SU-DHL-6 (cell line): ENCODE measurements around the gene SLC48A1.

Source experiments
- H2AFZ ChIP-seq: fragments of 200-600 bp; sonication (generic); 2 replicates; pipeline ENCODE4 v1.6.1; 2014; ENCODE audit warnings: low read depth, mild to moderate bottlenecking, moderate library complexity, mixed read lengths, antibody characterized with exemption, low read length; ENCODE audit not compliant: severe bottlenecking
- H3F3A ChIP-seq: fragments of 200-600 bp; shearing (Covaris generic); 2 replicates; pipeline ENCODE4 v1.6.0; 2016; ENCODE audit warnings: antibody characterized with exemption, mild to moderate bottlenecking; ENCODE audit not compliant: insufficient read depth
- H3K27ac ChIP-seq: fragments of 200-600 bp; sonication (generic); 2 replicates; pipeline ENCODE4 v1.5.1; 2016; ENCODE audit warnings: low read depth, mild to moderate bottlenecking, low read length, moderate library complexity, mixed read lengths
- H3K27me3 ChIP-seq: fragments of 200-600 bp; sonication (generic), shearing (Covaris generic); 2 replicates; pipeline ENCODE4 v1.6.0; 2014; ENCODE audit warnings: mild to moderate bottlenecking, low read length
- H3K36me3 ChIP-seq: fragments of 200-600 bp; sonication (generic); 2 replicates; pipeline ENCODE4 v1.6.1; 2014; ENCODE audit warnings: mild to moderate bottlenecking, low read length, mixed read lengths
- H3K4me2 ChIP-seq: fragments of 300-600, 200-600 bp; shearing (Covaris generic), sonication (generic); 2 replicates; pipeline ENCODE4 v1.6.0; 2014; ENCODE audit warnings: low read length, low read depth, mild to moderate bottlenecking; ENCODE audit not compliant: poor library complexity, severe bottlenecking
- H3K4me3 ChIP-seq: fragments of 200-600 bp; sonication (generic); 2 replicates; pipeline ENCODE4 v1.5.1; 2014; ENCODE audit warnings: antibody characterized with exemption, low read length, mild to moderate bottlenecking, mixed read lengths; ENCODE audit not compliant: insufficient read depth, poor library complexity, severe bottlenecking
- H3K79me2 ChIP-seq: fragments of 200-600 bp; sonication (generic); 2 replicates; pipeline ENCODE4 v1.6.1; 2014; ENCODE audit warnings: mild to moderate bottlenecking, low read length, moderate library complexity; ENCODE audit not compliant: insufficient read depth
- H3K9ac ChIP-seq: fragments of 200-600 bp; sonication (generic); 2 replicates; pipeline ENCODE4 v1.7.0; 2014; ENCODE audit warnings: mild to moderate bottlenecking, low read length
- H3K9me2 ChIP-seq: fragments of 200-600 bp; sonication (generic); replicated peaks from 2 replicates; pipeline ENCODE4 v1.6.1; 2014; ENCODE audit warnings: low read length; ENCODE audit not compliant: insufficient read depth
- H3K9me3 ChIP-seq: fragments of 200-600 bp; sonication (generic); 2 replicates; pipeline ENCODE4 v1.6.1; 2014; ENCODE audit warnings: low read length, mixed read lengths; ENCODE audit not compliant: insufficient read depth
- H4K20me1 ChIP-seq: fragments of 200-600 bp; sonication (generic); 2 replicates; pipeline ENCODE4 v1.6.1; 2014; ENCODE audit warnings: low read depth, mild to moderate bottlenecking, antibody characterized with exemption, low read length, moderate library complexity, mixed read lengths
- CTCF ChIP-seq: fragments of 200-600 bp; sonication (generic); IDR thresholded peaks from one replicate; pipeline ENCODE4 v1.5.1; 2017; ENCODE audit warnings: antibody characterized with exemption, mild to moderate bottlenecking, low read length, moderate library complexity; ENCODE audit not compliant: insufficient read depth, poor library complexity, severe bottlenecking
- EZH2phosphoT487 ChIP-seq: fragments of 200-600 bp; sonication (generic), shearing (Covaris generic); conservative IDR thresholded peaks from 2 replicates; pipeline ENCODE4 v1.6.1; 2018; ENCODE audit warnings: mild to moderate bottlenecking, antibody characterized with exemption, low read length, moderate library complexity, mixed read lengths

SLC48A1 gene

DNA sequence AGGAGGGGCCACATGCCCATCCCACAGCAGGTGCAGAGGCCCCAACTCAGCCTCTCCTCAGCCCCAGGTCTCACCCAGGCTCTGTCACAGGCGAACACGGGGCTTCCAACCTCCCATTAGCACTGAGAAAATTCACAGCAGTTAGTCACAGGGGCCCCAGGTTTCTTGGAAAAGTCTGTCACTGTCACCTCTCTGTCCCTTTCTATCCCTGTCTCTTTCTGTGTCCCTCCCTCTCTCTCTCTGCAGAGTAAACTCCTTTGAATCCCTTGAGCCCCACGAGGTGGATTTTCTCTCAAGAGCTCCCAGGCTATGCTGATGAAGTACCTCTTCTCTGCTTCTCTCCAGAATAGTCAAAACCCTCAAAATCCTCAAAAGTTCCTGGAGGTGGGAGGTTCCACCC lies 33.7 kb upstream of the SLC48A1 start:
- Histone ChIP-seq H3K9me3 (no peaks in the 10 kb centered on the region), H3F3A (peaks cover 5% of the 10 kb centered on the region), H3K4me2 (no peak overlapping the region), H2AFZ (no peak overlapping the region), H3K27me3 (no peaks in the 10 kb centered on the region), H3K79me2 (no peaks in the 10 kb centered on the region), H3K27ac (no peak overlapping the region), H3K9ac (no peak overlapping the region), H3K36me3 (no peaks in the 10 kb centered on the region), H4K20me1 (no peaks in the 10 kb centered on the region), H3K9me2 (no peaks in the 10 kb centered on the region), H3K4me3 (no peak overlapping the region)
- TF ChIP-seq EZH2phosphoT487 (no peak), CTCF (no peak)

DNA sequence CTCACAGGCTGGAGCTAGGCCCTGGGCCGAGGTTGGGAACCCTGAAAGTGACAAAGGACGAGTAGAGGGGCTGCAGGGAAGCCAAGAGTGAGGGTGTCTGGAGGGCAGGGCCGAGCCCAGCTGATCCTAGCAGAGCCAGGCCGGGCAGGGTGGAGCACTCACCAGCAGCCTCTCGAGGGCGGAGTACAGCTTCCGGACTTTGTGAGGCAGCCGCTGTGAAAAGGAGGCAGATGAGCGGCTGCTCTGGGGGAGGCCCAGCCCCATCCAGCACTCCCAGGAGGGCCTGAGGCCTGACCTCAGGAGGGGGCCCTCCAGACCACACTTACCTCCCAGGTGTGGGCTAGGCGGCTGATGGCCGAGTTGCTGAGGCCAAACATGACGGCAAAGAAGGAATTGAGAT lies 33.1 kb upstream of the SLC48A1 start:
- Histone ChIP-seq H2AFZ (no peak overlapping the region), H3K27me3 (no peaks in the 10 kb centered on the region), H3K9ac (no peak overlapping the region), H3K36me3 (no peaks in the 10 kb centered on the region), H3K4me2 (peak overlapping the region; percentile 22), H3K9me3 (no peaks in the 10 kb centered on the region), H3F3A (peaks cover 5% of the 10 kb centered on the region), H3K4me3 (no peak overlapping the region), H4K20me1 (no peaks in the 10 kb centered on the region), H3K9me2 (no peaks in the 10 kb centered on the region), H3K79me2 (no peaks in the 10 kb centered on the region), H3K27ac (peak overlapping the region; percentile 51)
- TF ChIP-seq CTCF = no peak
- TF ChIP-seq EZH2phosphoT487 = no peak

DNA sequence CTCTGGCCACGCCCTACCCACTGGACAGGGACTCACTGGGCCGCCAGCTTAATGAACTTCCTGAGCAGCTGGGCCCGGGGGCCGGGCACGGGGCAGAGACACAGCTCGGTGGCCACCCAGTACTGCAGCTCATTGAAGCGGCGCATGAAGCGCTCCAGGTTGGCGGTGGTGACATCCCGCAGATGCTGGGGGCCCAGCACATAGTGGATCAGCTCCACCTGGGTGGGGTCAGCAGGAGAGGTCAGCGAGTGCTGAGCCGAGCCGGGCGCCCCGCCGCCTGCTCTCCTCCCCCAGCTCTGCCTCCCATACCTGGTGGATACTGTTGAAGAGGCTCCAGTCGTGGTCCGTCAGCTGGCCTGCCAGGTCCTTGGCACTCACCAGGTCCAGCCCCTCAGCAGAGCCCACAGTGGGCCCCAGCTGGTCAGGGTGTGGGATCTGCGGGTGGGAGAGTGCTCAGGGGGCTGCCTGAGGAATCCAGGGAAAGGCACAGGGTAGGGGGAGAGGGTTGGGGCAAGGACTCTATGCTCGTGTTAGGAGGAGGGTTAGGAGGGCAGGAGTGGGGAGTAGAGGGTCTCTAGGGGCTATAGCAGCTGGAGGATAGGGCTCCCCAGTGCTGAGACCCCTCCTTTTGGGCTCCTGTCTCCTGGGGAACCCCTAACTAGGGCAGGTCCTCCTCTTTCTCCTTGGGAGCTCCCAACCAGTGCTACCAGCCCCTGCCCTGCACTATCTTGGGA lies 32.3 kb upstream of the SLC48A1 start:
- Histone ChIP-seq H3K4me2 (peak overlapping the region; percentile 39), H3K9ac (no peak overlapping the region), H4K20me1 (no peaks in the 10 kb centered on the region), H3K4me3 (no peak overlapping the region), H3K9me3 (no peaks in the 10 kb centered on the region), H3K27me3 (no peaks in the 10 kb centered on the region), H3F3A (peaks cover 5% of the 10 kb centered on the region), H3K79me2 (no peaks in the 10 kb centered on the region), H3K27ac (peak overlapping the region; percentile 52), H2AFZ (no peak overlapping the region), H3K9me2 (no peaks in the 10 kb centered on the region), H3K36me3 (no peaks in the 10 kb centered on the region)
- TF ChIP-seq EZH2phosphoT487 (no peak), CTCF (no peak)
